Sigmoid colon (tissue), 7 donors: Measurements from ENCODE around the gene RFXAP. TPM values are rescaled to one million over a fixed set of nuclear protein-coding genes. Genes with fewer than 3 reads are reported as not detected.

Source experiments
- polyA plus RNA-seq, 3 donors: library from polyadenylated mRNA; stranded (reverse); fragments of 200-250 nt; gene quantifications; one replicate each; pipeline ENCODE4 v1.2.3, GENCODE V29; 2013
- total RNA-seq, 4 donors: library from RNA; depleted of rRNA; stranded (reverse); fragments of >200 nt; gene quantifications; one replicate each; pipeline ENCODE4 v1.1.0, GENCODE V29; 2016
- donor health status: healthy with polysubstance abuse.
- donor health status: Bipolar disorder and iron deficiency.
- donor health status: healthy.

The RFXAP gene
- total and polyA plus RNA-seq, 7 donors, result 0.60 to 8.3 (median 5.4) TPM

Other genes starting within 250 kb of the RFXAP start
- 1 to 10 TPM in 1 of 4 donors, under 1 TPM in 3; 0.14 to 1.7 (median 0.34) TPM for gene SERTM1, start 145.2 kb upstream of the RFXAP start, total RNA-seq
- gene SERTM1, start 145.2 kb upstream of the RFXAP start, polyA plus RNA-seq, result under 1 TPM in 1 of 3 donors, not detected in 2; 0.13 TPM
- gene SMAD9, start 101.0 kb downstream of the RFXAP start, total RNA-seq, result 10 to 100 TPM; 21.7 to 33.3 (median 27.8) TPM
- gene SMAD9, start 101.0 kb downstream of the RFXAP start, polyA plus RNA-seq, result 1 to 10 TPM; 1.2 to 4.3 (median 2.5) TPM
- gene ALG5, start 180.1 kb downstream of the RFXAP start, total RNA-seq, result 10 to 100 TPM; 21.9 to 36.0 (median 29.6) TPM
- gene ALG5, start 180.1 kb downstream of the RFXAP start, polyA plus RNA-seq, result 10 to 100 TPM; 15.0 to 44.9 (median 17.3) TPM
- 10 to 100 TPM; 19.7 to 32.8 (median 27.6) TPM for gene EXOSC8, start 181.6 kb downstream of the RFXAP start, total RNA-seq
- gene EXOSC8, start 181.6 kb downstream of the RFXAP start, polyA plus RNA-seq, result 10 to 100 TPM; 19.7 to 40.8 (median 22.2) TPM
- gene SUPT20H, start 240.5 kb downstream of the RFXAP start, total RNA-seq, result 10 to 100 TPM; 41.8 to 55.8 (median 43.9) TPM
- gene SUPT20H, start 240.5 kb downstream of the RFXAP start, polyA plus RNA-seq, result 10 to 100 TPM; 14.3 to 23.1 (median 15.6) TPM